Hypothalamus (tissue), 51 donors: Measurements from ENCODE around the gene NOTCH4.

Source experiments
- DNase-seq, 51 donors: peaks; one replicate each; lab custom pipeline; 2025; lab: John Stamatoyannopoulos, UW

NOTCH4 gene

GRCh38 chr6:32183030-32183429 is 40.8 kb downstream of the NOTCH4 start:
- DNase-seq: no peak

- no peak for DNase-seq
Observed at GRCh38 chr6:32182555-32182981, 41.3 kb downstream of the NOTCH4 start.

GRCh38 chr6:32181915-32182529 is 41.8 kb downstream of the NOTCH4 start:
- no peak for DNase-seq

DNA sequence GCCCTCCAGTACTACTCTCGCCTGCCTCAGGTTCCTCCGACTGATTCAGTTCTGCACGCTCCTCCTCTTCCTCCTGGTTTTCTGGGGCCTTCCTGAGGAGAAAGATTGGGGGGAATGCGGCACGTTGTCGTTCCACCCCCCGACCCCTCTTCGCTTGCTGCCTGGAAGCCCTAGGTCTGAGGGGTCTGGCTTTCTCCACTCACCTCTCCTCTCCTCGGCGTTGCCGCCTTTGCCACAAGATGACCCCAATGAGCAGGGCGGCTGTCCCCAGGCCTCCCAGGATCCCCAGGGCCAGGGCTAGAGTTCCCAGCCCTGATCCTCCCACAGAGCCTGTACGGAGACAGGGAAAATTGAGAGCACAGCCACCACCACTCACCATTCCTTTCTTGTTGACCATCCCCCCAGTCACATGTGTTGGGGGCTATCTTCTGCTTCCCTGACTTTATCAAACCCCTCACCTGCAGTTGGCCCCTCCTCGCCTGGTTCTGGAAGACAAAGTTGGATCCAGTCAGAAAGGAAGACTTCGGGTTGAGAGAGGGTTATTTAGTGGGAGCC is 42.6 kb downstream of the NOTCH4 start:
- no peak for DNase-seq

DNA sequence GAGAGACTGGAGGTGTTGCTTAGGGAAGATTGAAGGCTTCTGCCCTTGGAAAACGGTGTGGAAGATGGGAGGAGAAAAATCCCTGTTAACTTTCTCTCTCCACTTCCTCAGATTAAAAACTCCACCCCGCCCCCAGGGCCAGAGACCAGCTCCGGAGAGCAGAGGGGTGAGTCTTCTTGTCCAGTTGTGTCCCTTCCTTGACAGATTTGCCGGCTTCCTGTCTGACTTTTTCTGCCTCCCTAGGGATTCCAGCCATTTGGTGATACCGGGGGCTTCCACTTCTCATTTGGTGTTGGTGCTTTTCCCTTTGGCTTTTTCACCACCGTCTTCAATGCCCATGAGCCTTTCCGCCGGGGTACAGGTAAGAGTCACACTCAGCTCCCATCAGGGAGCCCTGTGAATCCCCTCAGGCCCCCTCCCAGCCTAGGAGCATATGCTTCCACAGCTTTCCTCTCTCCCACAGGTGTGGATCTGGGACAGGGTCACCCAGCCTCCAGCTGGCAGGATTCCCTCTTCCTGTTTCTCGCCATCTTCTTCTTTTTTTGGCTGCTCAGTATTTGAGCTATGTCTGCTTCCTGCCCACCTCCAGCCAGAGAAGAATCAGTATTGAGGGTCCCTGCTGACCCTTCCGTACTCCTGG is 44.0 kb downstream of the NOTCH4 start:
- no peak for DNase-seq

GRCh38 chr6:32178547-32179440 is 45.1 kb downstream of the NOTCH4 start:
- DNase-seq: no peak

- peak in 50 of 51 donors; percentile 47 to 100 (median 95) for DNase-seq
Observed at GRCh38 chr6:32177788-32178546, 45.9 kb downstream of the NOTCH4 start, which contains the start of gene RNF5. Gene RNF5, plus strand, starts transcription at chr6:32178405. Its CDS starts 107 bp downstream, at chr6:32178512.

- DNase-seq: peak in 8 of 51 donors; percentile 21 to 59 (median 52)
Observed at GRCh38 chr6:32177183-32177787, 46.6 kb downstream of the NOTCH4 start.

GRCh38 chr6:32176476-32177182 is 47.2 kb downstream of the NOTCH4 start:
- no peak for DNase-seq

DNA sequence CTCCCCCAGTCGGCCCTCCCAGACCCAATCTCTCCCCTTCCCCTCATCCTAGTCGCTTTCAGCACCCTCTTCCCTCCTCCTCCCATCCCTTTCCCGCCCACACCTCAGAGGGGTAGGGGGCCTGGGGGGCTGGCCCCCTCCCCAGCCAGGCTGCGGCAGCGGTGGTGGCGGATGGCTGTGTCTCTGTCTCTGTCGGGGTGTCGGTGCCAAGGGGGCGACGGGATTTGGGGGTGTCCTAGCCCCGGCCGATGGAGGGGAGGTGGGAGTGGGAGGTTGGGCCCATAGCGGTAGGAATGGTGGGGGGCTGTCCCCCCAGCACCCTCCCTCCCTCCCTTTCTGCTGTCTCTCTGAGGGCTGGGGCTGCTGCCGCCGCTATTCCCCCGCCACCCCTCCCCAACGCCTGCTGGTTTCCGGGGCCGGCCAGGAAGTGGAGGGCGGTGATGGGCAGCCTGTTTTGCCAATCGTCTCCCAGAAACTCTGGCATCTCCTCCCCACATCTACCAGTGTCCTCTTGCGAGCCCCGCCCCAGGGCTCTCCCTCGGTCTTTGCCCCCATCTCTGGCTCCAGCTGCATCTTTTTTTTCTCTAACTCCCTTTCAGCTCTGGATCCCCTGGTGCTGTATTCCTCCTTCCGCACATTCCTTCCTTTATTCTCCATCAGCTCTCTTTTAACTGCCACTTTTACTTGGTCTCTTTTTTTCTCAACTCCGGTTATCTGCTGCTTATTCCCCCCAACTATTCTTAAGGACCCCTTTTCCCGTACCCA is 48.0 kb downstream of the NOTCH4 start, which contains the start of gene AGPAT1:
AGPAT1 (minus strand) TSS at position 374 of the 765 bp plus-strand sequence. CDS start 4,588 bp downstream, outside the sequence.
- peak in 50 of 51 donors; percentile 58 to 98 (median 95) for DNase-seq

DNA sequence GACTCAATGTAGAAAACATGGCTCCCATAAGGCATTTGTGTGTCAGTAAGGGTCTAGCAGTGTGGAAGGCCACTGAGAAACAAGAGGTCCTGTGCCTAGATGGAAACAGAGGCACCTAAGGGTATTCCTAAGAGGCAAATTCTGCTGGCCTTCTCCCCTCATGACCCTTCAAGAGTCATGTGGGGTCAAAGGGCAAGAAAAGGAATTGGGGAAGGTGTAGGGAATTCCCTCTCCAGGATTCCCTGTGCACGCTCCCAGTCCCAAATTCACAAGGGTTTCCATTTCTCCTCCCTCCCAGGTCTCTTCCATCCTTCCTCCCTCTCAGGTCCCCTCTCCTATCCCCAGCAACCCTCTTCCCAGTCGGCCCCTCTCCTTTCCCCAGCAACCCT is 48.6 kb downstream of the NOTCH4 start:
- DNase-seq: no peak

GRCh38 chr6:32174416-32174815 is 49.5 kb downstream of the NOTCH4 start:
- DNase-seq: no peak

DNA sequence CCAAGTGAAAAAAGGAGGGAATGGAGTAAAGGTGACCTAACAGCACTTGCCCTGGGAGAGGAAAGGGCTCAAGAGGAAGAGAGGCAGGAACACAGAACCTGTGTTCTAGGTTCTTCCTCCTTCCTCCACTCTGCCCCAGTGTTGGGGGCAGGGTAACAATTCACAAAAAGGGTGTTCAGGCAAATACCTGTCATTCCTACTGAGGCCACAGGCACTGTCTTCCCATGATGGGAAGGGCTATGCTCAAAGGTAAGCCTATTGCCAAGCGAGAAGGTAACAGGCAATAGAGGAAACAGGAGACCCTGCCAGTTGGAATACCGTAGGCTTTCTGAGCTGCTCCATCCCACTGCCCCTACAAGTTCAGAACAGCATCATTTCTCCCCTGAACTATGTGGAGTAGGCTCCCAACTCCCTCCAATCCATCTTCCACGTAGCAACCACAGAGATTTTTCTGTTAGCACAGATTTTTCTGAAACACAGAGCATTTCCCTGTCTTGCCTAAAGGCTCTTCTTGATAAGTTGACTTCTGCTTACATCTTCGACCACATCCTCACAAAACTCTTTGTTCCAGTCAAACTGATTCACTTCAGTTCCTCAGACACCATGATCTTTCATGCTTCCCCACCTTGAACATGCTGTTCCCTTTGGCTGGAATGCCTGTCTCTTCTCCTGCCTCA is 50.7 kb downstream of the NOTCH4 start:
- no peak for DNase-seq

- DNase-seq: no peak
Observed at GRCh38 chr6:32171234-32171633, 52.6 kb downstream of the NOTCH4 start.

- DNase-seq: no peak
Observed at GRCh38 chr6:32170294-32170693, 53.6 kb downstream of the NOTCH4 start.

GRCh38 chr6:32168807-32169591 is 54.9 kb downstream of the NOTCH4 start:
- no peak for DNase-seq

DNA sequence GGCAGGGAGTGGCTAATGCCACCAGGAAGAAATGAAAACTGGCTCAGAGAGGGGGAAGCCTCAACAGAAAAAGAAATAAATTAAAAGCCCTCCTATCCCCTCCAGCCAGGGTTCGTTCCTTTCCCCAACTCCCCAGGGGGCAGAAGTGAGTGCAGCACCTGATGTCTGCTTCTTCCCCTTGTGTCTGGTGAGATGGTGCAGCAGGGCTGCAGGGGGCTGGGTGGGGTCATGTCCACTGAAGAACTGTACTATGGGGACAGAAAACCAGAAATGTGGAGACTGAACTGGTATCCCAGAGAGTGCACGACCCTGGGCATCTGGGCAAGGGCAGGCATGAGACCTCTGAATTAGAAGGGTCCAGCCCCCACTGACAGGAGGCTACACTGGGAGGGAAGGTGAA is 55.5 kb downstream of the NOTCH4 start:
- DNase-seq: no peak
